Measurements from ENCODE around the gene IL17RC.

DNA sequence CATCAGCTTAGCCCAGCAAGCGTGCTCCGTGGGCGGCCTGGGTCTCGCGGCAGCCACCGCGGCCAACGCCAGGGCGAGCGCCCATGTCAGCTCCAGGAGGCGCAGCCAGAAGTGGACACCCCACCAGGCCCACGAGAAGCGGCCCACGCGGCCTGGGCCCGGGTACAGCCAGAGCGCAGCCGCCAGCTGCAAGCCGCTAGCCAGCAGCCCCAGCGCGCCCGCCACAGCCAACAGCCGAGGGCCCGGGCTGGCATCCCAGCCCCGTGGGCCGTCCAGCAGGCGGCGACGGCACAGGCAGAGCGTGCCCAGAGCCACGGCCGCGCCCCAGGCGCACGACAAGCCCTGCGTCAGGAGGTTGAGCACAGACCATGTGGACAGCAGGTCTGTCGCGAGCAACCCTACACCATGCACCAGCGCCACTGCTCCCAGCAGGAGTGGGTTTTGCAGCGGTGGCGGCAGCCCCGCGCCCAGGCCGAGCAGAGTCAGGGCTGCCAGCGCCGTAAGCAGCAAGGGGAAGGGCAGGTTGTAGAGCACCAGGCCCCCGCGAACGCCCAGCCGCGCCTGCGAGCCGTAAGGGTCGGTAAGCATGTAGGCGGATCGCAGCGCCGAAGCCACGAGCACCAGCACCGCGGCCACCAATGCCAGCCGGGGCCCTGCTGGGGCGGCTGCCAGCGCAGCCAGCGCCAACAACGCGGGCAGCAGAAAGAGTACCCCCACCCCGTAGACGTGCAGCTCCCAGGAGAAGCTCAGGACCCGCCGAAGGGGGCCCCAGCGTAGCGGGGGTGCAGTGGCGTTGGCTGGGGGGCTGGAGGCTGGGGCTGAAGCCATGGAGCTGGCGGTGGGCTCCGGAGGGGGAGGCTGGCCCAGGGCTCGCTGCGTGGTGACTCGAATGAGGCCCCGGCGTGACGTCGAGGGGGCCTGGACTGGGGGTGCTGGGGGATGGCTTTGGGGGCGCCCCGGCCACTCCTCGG is 30.4 kb downstream of the IL17RC start:
- TF ChIP-seq, protein P1, sequence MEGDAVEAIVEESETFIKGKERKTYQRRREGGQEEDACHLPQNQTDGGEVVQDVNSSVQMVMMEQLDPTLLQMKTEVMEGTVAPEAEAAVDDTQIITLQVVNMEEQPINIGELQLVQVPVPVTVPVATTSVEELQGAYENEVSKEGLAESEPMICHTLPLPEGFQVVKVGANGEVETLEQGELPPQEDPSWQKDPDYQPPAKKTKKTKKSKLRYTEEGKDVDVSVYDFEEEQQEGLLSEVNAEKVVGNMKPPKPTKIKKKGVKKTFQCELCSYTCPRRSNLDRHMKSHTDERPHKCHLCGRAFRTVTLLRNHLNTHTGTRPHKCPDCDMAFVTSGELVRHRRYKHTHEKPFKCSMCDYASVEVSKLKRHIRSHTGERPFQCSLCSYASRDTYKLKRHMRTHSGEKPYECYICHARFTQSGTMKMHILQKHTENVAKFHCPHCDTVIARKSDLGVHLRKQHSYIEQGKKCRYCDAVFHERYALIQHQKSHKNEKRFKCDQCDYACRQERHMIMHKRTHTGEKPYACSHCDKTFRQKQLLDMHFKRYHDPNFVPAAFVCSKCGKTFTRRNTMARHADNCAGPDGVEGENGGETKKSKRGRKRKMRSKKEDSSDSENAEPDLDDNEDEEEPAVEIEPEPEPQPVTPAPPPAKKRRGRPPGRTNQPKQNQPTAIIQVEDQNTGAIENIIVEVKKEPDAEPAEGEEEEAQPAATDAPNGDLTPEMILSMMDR (conservative IDR thresholded peaks at IDR 0.05; ENCODE audit: low read length) = no peak
- no peak for TF ChIP-seq EZH2phosphoT487 (IDR thresholded peaks at IDR 0.05; ENCODE audit: borderline replicate concordance, low read depth, low read length)

All from OCI-LY7 (cell line).